Left lung (tissue), 10 donors: ENCODE data around the gene TERC. TPM values are rescaled to one million over a fixed set of nuclear protein-coding genes. Genes with fewer than 3 reads are reported as not detected.

ENCODE experiments used
- ATAC-seq: fragments of 200-7000 bp; cut with Tn5 transposase; one replicate; pipeline ENCODE4 v1.9.1; 2020; ENCODE audit warnings: moderate library complexity
- DNase-seq, 4 donors: peaks; one replicate each; pipeline ENCODE4 v3.0.0-alpha.2; 2013 to 2020
- H3K27ac ChIP-seq, 2 donors: fragments of 200-600 bp; sonication (generic) in 1 of 2; one replicate each; pipeline versions ENCODE4 v1.5.0 to v1.8.0; 2020 to 2021
- H3K27me3 ChIP-seq, 2 donors: fragments of 200-600 bp; sonication (generic) in 1 of 2; one replicate each; pipeline versions ENCODE4 v1.5.0 to v1.8.0; 2020 to 2021
- H3K36me3 ChIP-seq, 2 donors: fragments of 200-600 bp; sonication (generic) in 1 of 2; one replicate each; pipeline versions ENCODE4 v1.5.0 to v1.8.0; 2020 to 2021
- H3K4me1 ChIP-seq, 2 donors: fragments of 200-600 bp; one replicate each; pipeline ENCODE4 v1.8.0; 2021
- H3K4me3 ChIP-seq, 2 donors: fragments of 200-600 bp; sonication (generic) in 1 of 2; one replicate each; pipeline versions ENCODE4 v1.5.0 to v1.8.0; 2020 to 2021; ENCODE audit warnings: mild to moderate bottlenecking in 1 of 2
- H3K9me3 ChIP-seq, 2 donors: fragments of 200-600 bp; sonication (generic) in 1 of 2; one replicate each; pipeline versions ENCODE4 v1.5.0 to v1.8.0; 2020 to 2021
- CTCF ChIP-seq, 2 donors: fragments of 200-600 bp; sonication (generic) in 1 of 2; IDR thresholded peaks; one replicate each; pipeline versions ENCODE4 v1.5.0 to v1.8.0; 2021; ENCODE audit warnings: antibody characterized with exemption in 2 of 2
- intact Hi-C, 2 donors: fragments of 100-400 bp; cut with DNase I; formaldehyde crosslinking; loops; one replicate each; pipeline versions ENCODE4 v1.11.2 to v1.14.2; 2022
- polyA plus RNA-seq, 6 donors: library from polyadenylated mRNA; unstranded; fragments of 120-200 nt; gene quantifications; one replicate each; pipeline ENCODE4 v1.2.1, GENCODE V29; 2013; ENCODE audit not compliant: insufficient read length in 6 of 6
- total RNA-seq, 2 donors: library from RNA; stranded (reverse); fragmentation: NEBNext Ultra II Directional; extraction: Animal tissue kit (Norgen Biotek cat#: 25700); gene quantifications; one replicate each; pipeline ENCODE4 v1.2.1, GENCODE V29; 2021
- donor health status: DM: no; HTN: yes; CAD: no.
- donor health status: DM: no; HTN: no; CAD: no.

TERC gene
- total and polyA plus RNA-seq, 8 donors, result 0.38 to 8.0 (median 0.54) TPM; not detected in 3

GRCh38 chr3:169759256-169759655 lies 5.6 kb downstream of the TERC start:
- no peak overlapping the region for H3K4me3 ChIP-seq
- no peak for TF ChIP-seq CTCF (IDR thresholded peaks at IDR 0.05)
- H3K9me3 ChIP-seq, result no peaks in the 10 kb centered on the region
- no peaks in the 10 kb centered on the region for H3K36me3 ChIP-seq
- intact Hi-C loops, result no loop called here
- H3K4me1 ChIP-seq, result peaks cover 0 to 15% of the 10 kb centered on the region in 2 donors
- DNase-seq (no peak), ATAC-seq (no peak)
- H3K27ac ChIP-seq, result no peak overlapping the region
- H3K27me3 ChIP-seq, result no peaks in the 10 kb centered on the region

- H3K27ac ChIP-seq, result no peak overlapping the region
- intact Hi-C loops, result no loop called here
- TF ChIP-seq CTCF (IDR thresholded peaks at IDR 0.05), result no peak
- no peak for ATAC-seq
- no peaks in the 10 kb centered on the region for H3K9me3 ChIP-seq
- H3K4me3 ChIP-seq, result no peak overlapping the region
- no peaks in the 10 kb centered on the region for H3K36me3 ChIP-seq
- no peak for DNase-seq
- H3K27me3 ChIP-seq, result no peaks in the 10 kb centered on the region
- H3K4me1 ChIP-seq, result peaks cover 0 to 7% of the 10 kb centered on the region in 2 donors
These were observed 6.4 kb downstream of the TERC start for GRCh38 chr3:169758359-169758994.

- ATAC-seq, result no peak
- H3K4me1 ChIP-seq, result no peaks in the 10 kb centered on the region
- intact Hi-C loops, result no loop called here
These were observed 9.4 kb downstream of the TERC start for GRCh38 chr3:169755488-169755887.

GRCh38 chr3:169754711-169755110 lies 10.1 kb downstream of the TERC start:
- no peak for DNase-seq
- Histone ChIP-seq H3K36me3 (no peaks in the 10 kb centered on the region), H3K4me1 (no peaks in the 10 kb centered on the region), H3K4me3 (no peak overlapping the region), H3K9me3 (no peaks in the 10 kb centered on the region), H3K27ac (no peak overlapping the region), H3K27me3 (peaks cover 0 to 4% of the 10 kb centered on the region in 2 donors)
- intact Hi-C loops, result no loop called here
- no peak for TF ChIP-seq CTCF (IDR thresholded peaks at IDR 0.05)
- no peak for ATAC-seq

More at GRCh38 chr3:169755488-169755887, 9.4 kb downstream of the TERC start:
- H3K36me3 ChIP-seq, result no peaks in the 10 kb centered on the region
- no peak for TF ChIP-seq CTCF (IDR thresholded peaks at IDR 0.05)
- no peaks in the 10 kb centered on the region for H3K27me3 ChIP-seq
- DNase-seq, result no peak
- no peak overlapping the region for H3K27ac ChIP-seq
- H3K9me3 ChIP-seq, result no peaks in the 10 kb centered on the region
- H3K4me3 ChIP-seq, result no peak overlapping the region

- H3K4me3 ChIP-seq, result no peak overlapping the region
- intact Hi-C loops, result no loop called here
- H3K27me3 ChIP-seq, result peaks cover 0 to 17% of the 10 kb centered on the region in 2 donors
- no peaks in the 10 kb centered on the region for H3K9me3 ChIP-seq
- H3K4me1 ChIP-seq, result no peaks in the 10 kb centered on the region
- no peak for ATAC-seq
- no peak for TF ChIP-seq CTCF (IDR thresholded peaks at IDR 0.05)
- H3K27ac ChIP-seq, result no peak overlapping the region
- H3K36me3 ChIP-seq, result no peaks in the 10 kb centered on the region
- DNase-seq, result no peak
These were observed 13.0 kb downstream of the TERC start for GRCh38 chr3:169751875-169752274.
